Skeletal muscle tissue (tissue), 4 donors: ENCODE measurements around the gene ASIC1. TPM values are rescaled to one million over a fixed set of nuclear protein-coding genes. Genes with fewer than 3 reads are reported as not detected.

Experiments
- H3K27ac ChIP-seq: one replicate; pipeline ENCODE4 v1.7.0; 2013; ENCODE audit warnings: mild to moderate bottlenecking, low read depth, low read length, inconsistent platforms
- H3K27me3 ChIP-seq, 3 donors: one replicate each; pipeline ENCODE4 v1.7.0; 2013; ENCODE audit warnings: low read length in 3 of 3; ENCODE audit not compliant: control insufficient read depth in 3 of 3, insufficient read depth in 3 of 3
- H3K36me3 ChIP-seq, 3 donors: one replicate each; pipeline ENCODE4 v1.7.0; 2013; ENCODE audit warnings: low read length in 3 of 3; ENCODE audit not compliant: control insufficient read depth in 3 of 3, insufficient read depth in 3 of 3
- H3K4me1 ChIP-seq, 3 donors: one replicate each; pipeline ENCODE4 v1.7.0; 2013; ENCODE audit warnings: low read length in 3 of 3, mild to moderate bottlenecking in 3 of 3; ENCODE audit not compliant: control insufficient read depth in 3 of 3, insufficient read depth in 3 of 3
- H3K4me3 ChIP-seq, 3 donors: one replicate each; pipeline ENCODE4 v1.7.0; 2013; ENCODE audit warnings: low read length in 3 of 3
- H3K9ac ChIP-seq, 3 donors: one replicate each; pipeline ENCODE4 v1.7.0; 2013; ENCODE audit warnings: low read length in 3 of 3, mild to moderate bottlenecking in 3 of 3, moderate library complexity in 2 of 3, low read depth in 1 of 3
- H3K9me3 ChIP-seq, 3 donors: one replicate each; pipeline ENCODE4 v1.7.0; 2013; ENCODE audit warnings: low read length in 3 of 3; ENCODE audit not compliant: control insufficient read depth in 3 of 3
- total RNA-seq: library from RNA; depleted of rRNA; stranded (reverse); fragments of >200 nt; gene quantifications from one replicate; pipeline ENCODE4 v1.2.3, GENCODE V29; 2014
- donor health status: Osteomylitis.

The ASIC1 gene
- total RNA-seq, 1 donor from 2014 or later, result 2.6 TPM

GRCh38 chr12:50050119-50050385 is 7.3 kb upstream of the ASIC1 start:
- Histone ChIP-seq H3K27me3 (peaks cover 9 to 27% (median 18%) of the 10 kb centered on the region in 3 donors), H3K4me1 (no peaks in the 10 kb centered on the region), H3K27ac (no peak overlapping the region), H3K36me3 (no peaks in the 10 kb centered on the region), H3K4me3 (no peak overlapping the region), H3K9ac (no peak overlapping the region), H3K9me3 (no peaks in the 10 kb centered on the region)

GRCh38 chr12:50050410-50051098 is 6.8 kb upstream of the ASIC1 start:
- Histone ChIP-seq H3K36me3 (no peaks in the 10 kb centered on the region), H3K4me1 (peaks cover 0 to 1% (median 0%) of the 10 kb centered on the region in 3 donors), H3K27me3 (peaks cover 9 to 28% (median 18%) of the 10 kb centered on the region in 3 donors), H3K4me3 (peak overlapping the region in 2 of 3 donors; percentile 41 to 51), H3K9me3 (no peaks in the 10 kb centered on the region), H3K9ac (peak overlapping the region in 1 of 3 donors; percentile 40), H3K27ac (no peak overlapping the region)

GRCh38 chr12:50051101-50051806 is 6.1 kb upstream of the ASIC1 start:
- Histone ChIP-seq H3K4me3 (no peak overlapping the region), H3K4me1 (peaks cover 6 to 8% (median 7%) of the 10 kb centered on the region in 3 donors), H3K27ac (no peak overlapping the region), H3K36me3 (no peaks in the 10 kb centered on the region), H3K9me3 (no peaks in the 10 kb centered on the region), H3K9ac (no peak overlapping the region), H3K27me3 (peaks cover 10 to 32% (median 18%) of the 10 kb centered on the region in 3 donors)

GRCh38 chr12:50052544-50052943 is 4.9 kb upstream of the ASIC1 start:
- Histone ChIP-seq H3K27me3 (peaks cover 17 to 39% (median 21%) of the 10 kb centered on the region in 3 donors), H3K36me3 (no peaks in the 10 kb centered on the region), H3K4me1 (peaks cover 15 to 18% (median 16%) of the 10 kb centered on the region in 3 donors), H3K27ac (no peak overlapping the region), H3K4me3 (no peak overlapping the region), H3K9ac (no peak overlapping the region), H3K9me3 (no peaks in the 10 kb centered on the region)

- Histone ChIP-seq H3K36me3 (no peaks in the 10 kb centered on the region), H3K9me3 (no peaks in the 10 kb centered on the region), H3K27me3 (peaks cover 17 to 40% (median 21%) of the 10 kb centered on the region in 3 donors), H3K9ac (no peak overlapping the region), H3K4me1 (peaks cover 15 to 18% (median 16%) of the 10 kb centered on the region in 3 donors), H3K4me3 (no peak overlapping the region), H3K27ac (no peak overlapping the region)
These were observed 4.4 kb upstream of the ASIC1 start for GRCh38 chr12:50052964-50053363.

- Histone ChIP-seq H3K4me3 (no peak overlapping the region), H3K9me3 (no peaks in the 10 kb centered on the region), H3K27me3 (peaks cover 17 to 46% (median 21%) of the 10 kb centered on the region in 3 donors), H3K27ac (no peak overlapping the region), H3K4me1 (peaks cover 15 to 18% (median 16%) of the 10 kb centered on the region in 3 donors), H3K36me3 (no peaks in the 10 kb centered on the region), H3K9ac (no peak overlapping the region)
These were observed 3.8 kb upstream of the ASIC1 start for GRCh38 chr12:50053583-50053982.

- Histone ChIP-seq H3K9ac (peak overlapping the region in 1 of 3 donors; percentile 25), H3K9me3 (no peaks in the 10 kb centered on the region), H3K4me3 (peak overlapping the region in 2 of 3 donors; percentile 31 to 81), H3K36me3 (no peaks in the 10 kb centered on the region), H3K4me1 (peaks cover 16 to 18% (median 18%) of the 10 kb centered on the region in 3 donors), H3K27ac (no peak overlapping the region), H3K27me3 (peaks cover 12 to 35% (median 24%) of the 10 kb centered on the region in 3 donors)
These were observed 1.4 kb upstream of the ASIC1 start for GRCh38 chr12:50055831-50056638.

- Histone ChIP-seq H3K27ac (no peak overlapping the region), H3K4me3 (peak overlapping the region; percentile 67 to 85 (median 81)), H3K36me3 (no peaks in the 10 kb centered on the region), H3K27me3 (peaks cover 7 to 29% (median 20%) of the 10 kb centered on the region in 3 donors), H3K4me1 (peaks cover 16 to 23% (median 19%) of the 10 kb centered on the region in 3 donors), H3K9ac (peak overlapping the region; percentile 51 to 82 (median 72)), H3K9me3 (no peaks in the 10 kb centered on the region)
These were observed 788 bp upstream of the ASIC1 start for GRCh38 chr12:50056639-50056976.

GRCh38 chr12:50057896-50058670 is 687 bp downstream of the ASIC1 start:
- Histone ChIP-seq H3K27me3 (peaks cover 3 to 20% (median 17%) of the 10 kb centered on the region in 3 donors), H3K4me1 (peaks cover 16 to 24% (median 19%) of the 10 kb centered on the region in 3 donors), H3K9me3 (no peaks in the 10 kb centered on the region), H3K36me3 (no peaks in the 10 kb centered on the region), H3K4me3 (peak overlapping the region in 2 of 3 donors; percentile 81 to 85), H3K9ac (peak overlapping the region in 1 of 3 donors; percentile 82), H3K27ac (no peak overlapping the region)
